Ectodermal cell (in vitro differentiated cells): Measurements from ENCODE around the gene TMEM203. TPM values are rescaled to one million over a fixed set of nuclear protein-coding genes. Genes with fewer than 3 reads are reported as not detected.

Experiments used
- H3K27ac ChIP-seq: 2 replicates; pipeline ENCODE4 v1.7.0; 2013; ENCODE audit warnings: mild to moderate bottlenecking, low read depth, low read length; ENCODE audit not compliant: insufficient read depth, poor library complexity, severe bottlenecking
- H3K27me3 ChIP-seq: 2 replicates; pipeline ENCODE4 v1.7.0; 2013; ENCODE audit warnings: mild to moderate bottlenecking, low read length; ENCODE audit not compliant: insufficient read depth, control insufficient read depth, poor library complexity, severe bottlenecking
- H3K36me3 ChIP-seq: one replicate; pipeline ENCODE4 v1.7.0; 2013; ENCODE audit warnings: low read length; ENCODE audit not compliant: control insufficient read depth, insufficient read depth
- H3K4me1 ChIP-seq: one replicate; pipeline ENCODE4 v1.7.0; 2013; ENCODE audit warnings: low read length; ENCODE audit not compliant: control insufficient read depth, insufficient read depth
- H3K4me3 ChIP-seq: 2 replicates; pipeline ENCODE4 v1.7.0; 2013; ENCODE audit warnings: low read depth, low read length, control low read depth; ENCODE audit not compliant: insufficient read depth
- H3K9me3 ChIP-seq: 2 replicates; pipeline ENCODE4 v1.7.0; 2013; ENCODE audit warnings: mild to moderate bottlenecking, low read length, moderate library complexity; ENCODE audit not compliant: control insufficient read depth
- WGBS, 2 experiments: methylation state at CpG; one replicate each; pipeline ENCODE4 v1.1.7; 2013; ENCODE audit warnings: missing lambda C conversion rate in 2 of 2; 5-methylcytosine and 5-hydroxymethylcytosine counted together
- polyA plus RNA-seq, 4 experiments: library from polyadenylated mRNA; stranded (reverse); fragments of 50-300 nt; gene quantifications; one replicate each; pipeline ENCODE4 v1.2.3, GENCODE V29; 2013

TMEM203 gene, protein sequence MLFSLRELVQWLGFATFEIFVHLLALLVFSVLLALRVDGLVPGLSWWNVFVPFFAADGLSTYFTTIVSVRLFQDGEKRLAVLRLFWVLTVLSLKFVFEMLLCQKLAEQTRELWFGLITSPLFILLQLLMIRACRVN
- 41.9 TPM for polyA plus RNA-seq (2013, experiment 1 of 4)
- 41.6 TPM for polyA plus RNA-seq (2013, experiment 2 of 4)
- 32.9 TPM for polyA plus RNA-seq (2013, experiment 3 of 4)
- polyA plus RNA-seq (2013, experiment 4 of 4): 35.7 TPM

DNA sequence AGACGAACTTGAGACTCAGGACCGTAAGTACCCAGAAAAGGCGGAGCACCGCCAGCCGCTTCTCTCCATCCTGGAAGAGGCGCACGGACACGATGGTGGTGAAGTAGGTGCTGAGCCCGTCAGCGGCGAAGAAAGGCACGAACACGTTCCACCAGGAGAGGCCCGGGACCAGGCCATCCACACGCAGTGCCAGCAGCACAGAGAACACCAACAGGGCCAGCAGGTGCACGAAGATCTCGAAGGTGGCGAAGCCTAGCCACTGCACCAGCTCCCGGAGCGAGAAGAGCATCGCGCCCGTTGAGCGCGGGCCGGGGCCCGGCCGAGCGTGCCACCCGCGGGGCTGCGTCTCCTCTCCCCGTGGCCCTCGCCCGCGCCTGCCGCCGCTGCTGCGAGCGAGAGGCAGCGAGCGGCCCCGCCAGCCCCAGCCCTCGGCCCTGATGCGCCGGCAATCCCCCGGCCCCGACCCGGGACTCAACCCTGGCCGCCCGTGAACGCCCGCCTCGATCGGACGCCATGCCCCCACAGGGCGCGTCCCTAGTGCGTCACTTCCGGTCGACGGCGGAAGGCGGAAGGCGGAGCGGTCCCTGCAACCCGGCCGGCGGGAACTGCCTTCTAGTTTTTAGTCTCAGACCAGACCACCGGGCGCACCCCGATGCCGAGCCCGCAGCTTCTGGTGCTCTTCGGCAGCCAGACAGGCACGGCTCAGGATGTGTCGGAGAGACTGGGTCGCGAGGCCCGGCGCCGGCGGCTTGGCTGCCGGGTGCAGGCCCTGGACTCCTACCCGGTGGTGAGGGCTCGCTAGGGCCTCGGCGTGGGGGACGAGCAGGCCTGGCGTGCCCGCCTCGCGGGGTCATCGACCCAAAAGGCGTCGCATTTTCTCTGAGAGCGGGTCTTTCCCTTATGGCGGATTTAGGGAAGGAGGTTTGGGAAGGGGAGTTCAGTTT is at the start of gene TMEM203, which contains the start of gene NDOR1:
Gene TMEM203, minus strand, starts transcription at position 523 of the 944 bp plus-strand sequence. Its CDS starts 234 bp downstream, at position 289.
Gene NDOR1, plus strand, starts transcription at position 575 of the 944 bp plus-strand sequence. Its CDS starts 78 bp downstream, at position 653.
- Histone ChIP-seq H3K9me3 (no peaks in the 10 kb centered on the region), H3K27ac (peak within 1 kb of the TSS; percentile 11), H3K27me3 (no peaks in the 10 kb centered on the region), H3K4me3 (peak within 1 kb of the TSS; percentile 76), H3K36me3 (no peaks in the 10 kb centered on the region), H3K4me1 (peaks cover 22% of the 10 kb centered on the region)
- 0 to 1% methylated on average over 98 of the region's 98 CpGs for whole genome bisulfite sequencing, 2 experiments

- Histone ChIP-seq H3K4me3 (peak within 1 kb of the TSS; percentile 74), H3K27me3 (no peaks in the 10 kb centered on the region), H3K4me1 (peaks cover 38% of the 10 kb centered on the region), H3K9me3 (no peaks in the 10 kb centered on the region), H3K36me3 (peaks cover 7% of the 10 kb centered on the region), H3K27ac (peak within 1 kb of the TSS; percentile 76)
- 1% methylated on average over 105 of the region's 105 CpGs for WGBS, 2 experiments
Measured at GRCh38 chr9:137254624-137255447, 49.4 kb upstream of the TMEM203 start, which contains the start of gene NELFB. Gene NELFB (plus strand): TSS chr9:137255327.

DNA sequence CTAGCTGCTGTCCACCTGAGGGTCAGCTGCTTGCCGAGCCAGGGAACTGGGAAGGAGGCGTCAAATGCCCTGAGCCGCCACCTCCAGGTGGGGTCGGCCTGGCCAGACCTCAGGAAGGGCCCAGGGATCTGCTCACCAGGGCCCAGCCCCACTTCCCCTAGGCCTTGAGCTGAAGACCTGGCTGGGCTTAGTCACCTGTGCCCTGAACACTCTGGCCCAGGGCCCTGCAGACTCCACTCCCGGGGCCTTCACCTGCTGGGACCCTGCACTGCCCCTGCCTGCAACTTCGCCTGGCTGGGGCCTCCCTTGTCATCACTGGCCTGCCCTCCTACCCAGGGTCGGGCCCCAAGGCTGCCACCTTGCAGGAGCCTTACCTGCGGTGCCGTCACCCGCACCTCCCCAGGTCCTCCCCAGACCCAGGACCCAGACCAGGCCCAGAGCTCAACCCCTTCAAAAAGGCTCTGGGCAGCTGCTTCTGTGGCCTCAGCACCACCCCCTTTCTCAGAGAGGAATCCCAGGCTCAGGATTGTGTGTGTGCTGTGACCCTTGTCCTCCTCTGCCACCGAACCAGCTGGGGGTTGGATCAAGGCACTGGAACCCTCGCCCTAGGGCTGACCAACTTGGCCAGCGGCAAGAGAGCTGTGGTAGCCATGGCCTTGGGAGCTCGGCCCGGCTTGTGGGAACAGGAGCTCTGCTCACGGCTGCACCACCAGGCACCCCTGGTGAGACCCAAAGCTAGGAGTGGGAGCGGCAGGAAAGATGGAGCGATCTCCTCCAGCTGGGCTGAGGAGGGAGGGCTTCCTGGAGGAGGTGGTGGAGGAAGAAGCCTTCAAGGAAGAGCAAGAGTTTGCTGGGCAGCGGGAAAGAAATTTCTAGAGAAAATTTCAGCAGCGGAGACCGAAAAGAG is 48.5 kb upstream of the TMEM203 start:
- H3K4me3 ChIP-seq: peak overlapping the region; percentile 74
- 58 to 59% methylated on average over 21 of the region's 21 CpGs for WGBS, 2 experiments
- peaks cover 38% of the 10 kb centered on the region for H3K4me1 ChIP-seq
- no peaks in the 10 kb centered on the region for H3K27me3 ChIP-seq
- no peaks in the 10 kb centered on the region for H3K9me3 ChIP-seq
- peaks cover 5% of the 10 kb centered on the region for H3K36me3 ChIP-seq
- no peak overlapping the region for H3K27ac ChIP-seq

DNA sequence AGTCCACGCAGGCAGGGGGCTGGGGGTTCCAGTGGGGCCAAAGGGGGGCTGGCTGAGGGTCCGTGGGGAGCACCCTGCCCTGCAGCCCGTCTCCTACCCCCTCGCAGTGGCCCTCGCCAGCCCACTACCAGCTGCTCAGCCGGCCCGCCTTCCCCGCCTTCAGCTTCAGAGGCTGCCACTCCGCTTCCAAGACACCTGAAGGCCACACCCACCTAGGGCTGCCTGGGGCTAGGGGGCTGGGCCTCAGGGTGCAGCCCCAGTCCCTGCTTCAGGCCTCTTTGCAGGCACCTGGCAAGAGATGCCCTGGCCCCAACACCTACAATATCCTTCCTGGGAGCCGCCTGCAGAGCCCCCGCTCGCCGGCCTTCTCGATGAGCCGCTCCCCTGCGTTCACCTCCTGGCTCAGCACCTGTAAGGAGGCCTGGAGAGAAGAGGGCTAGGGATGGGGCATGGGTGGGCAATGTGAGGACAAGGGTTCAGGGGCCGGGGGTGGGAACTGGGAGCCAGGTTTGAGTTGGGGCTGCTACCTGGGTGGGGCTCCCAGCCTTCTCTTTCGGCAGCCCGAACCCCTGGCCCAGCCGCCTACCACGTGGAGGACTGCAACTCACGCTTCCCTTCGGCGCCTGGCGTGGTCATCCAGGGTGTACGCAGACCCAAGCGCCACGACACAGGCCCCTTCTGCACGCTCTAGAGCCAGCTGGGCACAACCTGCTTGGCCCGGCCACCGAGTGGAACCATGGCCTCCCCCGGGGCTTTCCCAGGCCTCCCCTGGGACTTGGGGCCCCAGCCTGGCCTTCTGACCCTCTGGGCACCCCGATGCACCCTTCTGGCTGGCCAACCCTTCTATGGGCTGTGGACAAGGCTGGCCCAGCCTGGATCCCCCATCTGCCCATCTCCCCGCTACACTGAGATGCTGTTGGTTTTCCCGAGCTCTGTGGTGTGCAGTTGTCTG is 47.4 kb upstream of the TMEM203 start:
- H3K27me3 ChIP-seq: no peaks in the 10 kb centered on the region
- H3K4me3 ChIP-seq: no peak overlapping the region
- no peaks in the 10 kb centered on the region for H3K36me3 ChIP-seq
- no peak overlapping the region for H3K27ac ChIP-seq
- H3K4me1 ChIP-seq: peaks cover 38% of the 10 kb centered on the region
- no peaks in the 10 kb centered on the region for H3K9me3 ChIP-seq
- 80 to 82% methylated on average over 35 of the region's 35 CpGs for WGBS, 2 experiments

- Histone ChIP-seq H3K4me3 (no peak overlapping the region), H3K27ac (no peak overlapping the region), H3K27me3 (no peaks in the 10 kb centered on the region), H3K4me1 (peaks cover 45% of the 10 kb centered on the region), H3K36me3 (no peaks in the 10 kb centered on the region), H3K9me3 (no peaks in the 10 kb centered on the region)
- 85 to 88% methylated on average over 22 of the region's 22 CpGs for WGBS, 2 experiments
Measured at GRCh38 chr9:137251490-137252268, 46.2 kb upstream of the TMEM203 start.

GRCh38 chr9:137251194-137251461 is 45.7 kb upstream of the TMEM203 start, which contains the start of gene STPG3:
Gene STPG3 (plus strand): TSS chr9:137251286. CDS start chr9:137251287, 1 bp downstream.
- H3K27me3 ChIP-seq: no peaks in the 10 kb centered on the region
- peaks cover 41% of the 10 kb centered on the region for H3K4me1 ChIP-seq
- H3K4me3 ChIP-seq: no peak within 1 kb of the TSS
- WGBS, 2 experiments: 77 to 82% methylated on average over 4 of the region's 4 CpGs
- H3K27ac ChIP-seq: no peak within 1 kb of the TSS
- H3K9me3 ChIP-seq: no peaks in the 10 kb centered on the region
- no peaks in the 10 kb centered on the region for H3K36me3 ChIP-seq

DNA sequence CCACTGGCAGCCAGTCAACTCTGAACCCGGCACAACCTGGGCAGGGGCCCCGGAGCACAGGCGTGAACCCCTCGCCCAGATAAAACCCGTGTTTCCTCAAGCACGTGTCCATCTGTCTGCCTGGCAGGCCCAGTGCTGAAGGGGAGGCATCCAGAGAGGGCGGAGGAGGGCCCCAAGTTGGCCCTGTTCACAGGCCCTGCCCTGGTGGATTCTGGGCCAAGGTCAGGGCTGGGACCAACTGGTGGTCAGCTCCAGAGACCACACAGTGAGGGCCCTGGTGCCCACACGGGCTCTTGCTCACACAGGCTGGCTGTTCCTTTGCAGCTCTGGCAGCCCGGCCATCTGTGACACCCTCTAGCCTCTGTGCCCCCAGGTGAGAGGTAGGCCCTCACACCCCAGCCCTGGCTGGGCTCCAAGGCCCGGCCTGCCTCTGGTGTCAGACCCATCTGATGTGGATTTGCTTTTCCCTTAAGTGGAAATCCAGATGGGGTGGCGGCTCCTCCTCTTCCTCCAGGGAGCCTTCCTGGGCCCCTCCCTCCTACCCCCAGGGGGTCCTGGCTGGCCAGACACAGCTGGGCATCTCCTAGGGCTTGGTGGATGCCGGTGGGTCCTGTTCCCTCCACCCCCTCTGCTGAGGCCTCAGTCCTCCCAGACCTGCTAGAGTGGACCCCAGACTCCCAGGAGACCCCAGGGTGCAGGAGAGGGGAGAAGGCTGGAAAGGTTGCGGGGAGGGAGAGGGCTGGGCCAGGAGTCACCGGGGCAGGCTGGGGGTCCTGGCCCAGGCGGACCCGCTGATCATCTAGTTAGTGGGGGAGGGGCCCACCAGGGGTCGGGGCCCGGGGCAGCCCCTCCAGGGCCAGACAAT is 45.1 kb upstream of the TMEM203 start:
- Histone ChIP-seq H3K4me1 (peaks cover 39% of the 10 kb centered on the region), H3K9me3 (no peaks in the 10 kb centered on the region), H3K36me3 (no peaks in the 10 kb centered on the region), H3K27ac (no peak overlapping the region), H3K27me3 (no peaks in the 10 kb centered on the region), H3K4me3 (no peak overlapping the region)
- WGBS, 2 experiments: 85 to 86% methylated on average over 17 of the region's 18 CpGs

DNA sequence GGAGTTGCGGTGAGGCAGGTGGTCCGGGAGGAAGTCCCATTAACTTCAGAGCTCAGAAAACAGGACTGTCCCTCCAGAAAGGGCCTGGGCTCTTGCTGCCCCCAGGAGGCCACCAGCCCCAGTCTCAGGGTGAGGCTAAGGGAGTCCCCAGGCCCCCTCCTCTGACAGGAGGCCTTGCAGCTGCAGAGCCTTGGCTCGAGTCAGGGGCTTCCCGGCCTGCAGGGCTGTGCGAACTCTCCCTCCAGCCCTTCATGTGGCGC is 42.4 kb upstream of the TMEM203 start:
- peaks cover 38% of the 10 kb centered on the region for H3K4me1 ChIP-seq
- H3K27me3 ChIP-seq: no peaks in the 10 kb centered on the region
- H3K27ac ChIP-seq: no peak overlapping the region
- H3K4me3 ChIP-seq: no peak overlapping the region
- no peaks in the 10 kb centered on the region for H3K9me3 ChIP-seq
- H3K36me3 ChIP-seq: peaks cover 4% of the 10 kb centered on the region
- 90% methylated on average over 6 of the region's 6 CpGs for WGBS, 2 experiments
